Mucosa of gallbladder (tissue), 1 donor: Measurements from ENCODE around the gene SOX13. TPM values are rescaled to one million over a fixed set of nuclear protein-coding genes. Genes with fewer than 3 reads are reported as not detected.
"Not testable (repeated sequence)": the region's sequence is repeated elsewhere in the genome, so short reads cannot be mapped to it uniquely, and the experiment has no call there.

Experiments
- DNase-seq: peaks from one replicate; pipeline ENCODE4 v3.0.0-alpha.2; 2020; ENCODE audit warnings: low spot score
- total RNA-seq: library from RNA; stranded (reverse); gene quantifications from one replicate; pipeline ENCODE4 v1.2.1, GENCODE V29; 2021
- donor health status: DM: no; HTN: no; CAD: no.

Gene SOX13
- total RNA-seq: 76.3 TPM

- peak; percentile 86 for DNase-seq
Observed at GRCh38 chr1:204072931-204073836, at the start of gene SOX13. Gene SOX13, plus strand, starts transcription at chr1:204073115. Its CDS starts 39,801 bp downstream, at chr1:204112916.

DNA sequence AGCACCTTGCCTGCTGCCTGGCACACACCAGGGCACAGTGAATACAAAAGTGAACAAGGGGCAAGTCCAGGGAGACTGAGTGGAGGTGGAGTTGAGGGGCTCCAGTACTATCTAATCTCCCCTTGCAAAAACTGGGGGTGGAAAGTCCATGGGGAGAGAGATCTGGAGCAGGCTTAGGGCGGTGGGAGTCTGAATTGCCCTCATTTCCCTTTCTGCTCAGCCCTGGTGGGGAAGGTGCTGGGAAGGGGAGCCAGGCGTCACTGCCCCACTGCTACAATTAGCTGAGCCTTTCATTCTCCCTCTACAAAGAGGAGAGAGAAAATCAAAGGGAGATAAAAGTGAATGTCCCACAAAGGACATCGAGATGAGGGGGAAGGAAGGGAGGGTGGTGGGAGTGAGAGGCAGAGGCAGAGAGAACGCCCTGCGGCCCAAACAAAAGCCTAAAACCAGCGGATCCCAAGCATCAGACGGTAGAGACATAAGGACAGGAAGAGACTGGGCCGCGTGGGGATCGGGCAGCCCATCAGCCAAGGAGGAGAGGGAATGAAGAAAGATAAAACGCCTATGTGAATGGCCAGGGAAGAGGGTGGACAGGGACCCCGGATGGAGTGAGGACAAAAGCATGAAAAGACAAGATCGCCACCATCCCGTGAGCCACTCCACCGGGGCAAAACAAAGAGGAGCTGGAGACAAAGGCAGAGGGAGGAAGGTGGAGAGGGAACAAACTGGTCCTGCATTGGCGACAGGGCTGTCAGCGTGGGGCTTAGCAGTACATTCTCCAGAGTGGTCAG lies 46.8 kb upstream of the SOX13 start:
- no peak for DNase-seq

DNA sequence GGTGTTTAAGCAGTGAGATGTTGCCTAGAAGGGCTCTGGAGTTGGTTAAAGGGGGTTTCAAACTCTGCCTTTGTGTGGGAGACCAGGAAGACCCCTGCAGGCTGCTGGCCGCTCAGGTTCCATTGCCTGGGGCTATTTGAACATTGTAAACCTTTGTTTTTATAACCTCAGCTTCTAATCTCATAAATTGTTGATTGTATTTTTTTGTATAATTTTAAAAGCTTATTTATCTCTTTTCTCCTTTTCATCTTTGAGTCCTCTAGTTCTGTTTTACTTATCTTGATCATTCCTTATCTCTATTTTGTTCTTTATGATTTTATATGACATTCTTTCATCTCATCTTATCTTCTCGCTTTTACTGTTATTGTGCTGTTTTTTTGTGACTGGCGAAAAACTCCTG lies 45.5 kb upstream of the SOX13 start:
- no peak for DNase-seq

GRCh38 chr1:204029016-204029415 lies 43.9 kb upstream of the SOX13 start:
- DNase-seq: no peak

GRCh38 chr1:204031098-204031710 lies 41.7 kb upstream of the SOX13 start:
- no peak for DNase-seq

DNA sequence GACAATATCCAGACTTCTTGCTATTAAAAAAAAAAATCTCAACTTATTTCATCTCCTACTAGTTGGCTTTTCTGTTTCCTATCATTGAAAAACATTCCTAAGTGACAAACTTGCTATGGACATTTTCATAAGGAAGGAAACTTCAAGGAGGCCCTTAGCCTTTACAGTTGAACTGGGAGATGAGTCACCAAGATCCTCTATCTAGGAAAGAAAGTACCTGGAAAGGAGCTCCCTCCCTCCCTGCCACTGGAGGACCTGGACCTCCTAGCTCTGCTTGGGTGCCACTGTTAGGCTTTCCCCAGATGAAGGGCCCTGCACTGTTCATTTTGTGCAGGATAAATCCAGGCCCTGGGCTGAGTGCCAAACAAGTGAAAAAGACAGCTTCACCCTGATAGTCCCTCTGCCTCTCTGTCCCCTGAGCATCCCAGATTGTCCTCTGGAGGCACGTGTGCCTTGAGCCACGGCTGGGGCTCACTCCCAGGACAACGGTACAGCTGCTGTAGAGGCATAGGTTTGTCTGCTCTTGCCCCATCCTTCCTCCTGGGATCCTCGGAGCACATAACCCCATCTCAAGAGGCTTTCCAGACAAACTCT lies 40.2 kb upstream of the SOX13 start:
- DNase-seq: no peak

DNA sequence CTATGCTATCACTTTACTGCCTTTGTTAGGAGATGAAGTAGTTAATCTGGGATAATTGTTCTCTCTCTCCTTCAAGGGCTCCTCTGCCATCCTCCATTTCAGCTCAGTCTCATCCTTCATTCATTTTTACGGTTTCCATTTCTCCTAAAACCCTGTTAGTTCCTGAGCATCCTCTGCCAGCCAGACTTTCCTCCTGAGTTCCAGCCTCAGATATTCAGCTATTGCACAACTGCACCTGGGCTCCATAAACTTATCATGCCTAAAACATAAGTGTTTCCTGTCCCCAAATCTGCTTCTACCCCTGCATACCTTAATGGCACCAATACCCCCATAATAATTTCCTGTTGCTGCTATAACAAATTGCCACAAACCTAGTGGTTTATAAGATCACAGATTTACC lies 39.6 kb upstream of the SOX13 start:
- DNase-seq: no peak

GRCh38 chr1:204036882-204037655 lies 35.8 kb upstream of the SOX13 start:
- no peak for DNase-seq

- DNase-seq: peak; percentile 43
Observed at GRCh38 chr1:204041232-204041767, 31.6 kb upstream of the SOX13 start.

DNA sequence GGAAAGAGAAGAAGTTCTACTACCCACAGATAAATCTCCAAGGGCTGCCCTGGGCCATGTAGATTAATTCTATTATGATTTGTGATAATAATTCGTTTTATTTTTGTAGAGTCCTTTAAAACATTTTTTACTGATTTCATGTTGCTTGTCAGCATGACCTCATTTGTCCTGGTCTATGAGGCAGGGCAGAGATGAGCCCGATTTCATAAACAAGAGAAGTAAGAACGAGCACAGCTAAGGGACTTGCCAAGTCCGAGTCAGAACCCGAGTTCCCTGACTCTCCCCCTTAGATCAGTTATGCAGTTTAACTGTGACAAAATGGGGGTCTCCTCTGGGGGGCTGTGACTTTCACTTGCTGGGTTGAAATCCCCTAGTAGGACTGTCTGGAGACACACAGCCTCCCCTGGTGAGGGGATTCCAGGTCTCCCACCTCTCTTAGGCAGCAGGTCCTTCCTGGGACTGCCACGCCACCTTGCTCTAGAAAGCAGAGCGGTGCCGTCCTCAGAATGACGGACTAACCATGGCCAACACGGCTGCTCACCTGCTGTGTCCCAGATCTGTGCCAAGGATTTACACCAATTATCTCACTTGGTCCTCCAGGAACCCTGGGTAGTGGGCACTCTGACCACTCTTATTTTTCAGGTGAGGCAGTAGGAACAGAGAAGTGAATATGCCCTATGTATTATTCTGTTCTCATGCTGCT lies 31.0 kb upstream of the SOX13 start:
- DNase-seq: no peak

GRCh38 chr1:204042516-204042915 lies 30.4 kb upstream of the SOX13 start:
- DNase-seq: no peak

DNA sequence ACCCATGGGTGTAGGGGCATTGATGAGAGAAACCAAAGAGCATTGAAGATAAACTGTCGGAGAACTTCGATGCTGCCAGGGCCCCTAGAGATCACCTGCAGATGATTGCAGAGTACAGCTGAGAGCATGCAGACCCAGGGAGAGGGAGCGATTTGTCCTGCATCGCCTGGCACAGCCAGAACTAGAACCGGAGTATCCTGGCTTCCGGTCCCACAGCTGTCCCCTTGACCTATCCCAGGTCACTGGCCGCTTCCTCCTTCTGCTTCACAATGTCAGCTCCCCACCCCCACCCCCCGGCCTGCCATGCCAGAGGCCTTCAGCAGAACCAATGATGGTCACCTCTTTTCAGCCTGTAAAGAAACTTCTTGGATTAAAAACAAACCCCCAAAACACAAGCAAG lies 29.2 kb upstream of the SOX13 start:
- DNase-seq: no peak

- no peak for DNase-seq
Observed at GRCh38 chr1:204044448-204044847, 28.5 kb upstream of the SOX13 start.

GRCh38 chr1:204045430-204045829 lies 27.5 kb upstream of the SOX13 start:
- DNase-seq: no peak

GRCh38 chr1:204046346-204046745 lies 26.6 kb upstream of the SOX13 start:
- DNase-seq: no peak

- DNase-seq: not testable (repeated sequence)
Observed at GRCh38 chr1:204048796-204049195, 24.1 kb upstream of the SOX13 start.

DNA sequence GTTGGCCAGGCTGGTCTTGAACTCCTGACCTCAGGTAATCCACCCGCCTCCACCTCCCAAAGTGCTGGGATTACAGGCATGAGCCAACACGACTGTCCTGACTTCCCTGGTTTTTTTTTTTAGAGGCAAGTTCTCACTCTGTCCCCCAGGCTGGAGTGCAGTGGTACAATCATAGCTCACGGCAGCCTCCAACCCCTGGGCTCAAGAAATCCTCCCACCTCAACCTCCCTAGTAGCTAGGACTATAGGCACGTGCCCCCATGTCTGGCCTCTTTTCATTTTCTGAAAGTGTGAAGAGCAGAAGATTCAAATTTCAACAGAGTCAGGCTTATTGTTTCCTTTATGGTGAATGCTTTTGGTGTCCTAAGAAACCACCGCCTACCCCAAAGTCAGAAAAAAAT lies 21.7 kb upstream of the SOX13 start:
- no peak for DNase-seq

DNA sequence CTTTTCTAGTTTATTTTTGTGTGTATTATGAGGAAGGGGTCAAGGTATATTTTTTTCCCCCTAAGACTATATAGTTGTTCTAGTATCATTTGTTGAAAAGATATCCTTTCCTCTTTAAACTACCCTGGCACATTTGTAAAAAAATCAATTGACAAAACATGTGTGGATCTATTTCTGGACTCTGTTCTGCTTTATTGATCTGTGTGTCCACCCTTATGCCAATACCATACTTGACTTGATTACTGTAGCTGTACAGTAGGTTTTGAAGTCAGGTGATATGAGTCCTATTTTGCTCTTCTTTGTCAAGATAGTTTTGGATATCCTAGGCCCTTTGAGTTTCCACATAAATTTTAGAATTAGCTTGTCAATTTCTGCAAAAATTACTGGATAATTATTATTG lies 21.2 kb upstream of the SOX13 start:
- no peak for DNase-seq

DNA sequence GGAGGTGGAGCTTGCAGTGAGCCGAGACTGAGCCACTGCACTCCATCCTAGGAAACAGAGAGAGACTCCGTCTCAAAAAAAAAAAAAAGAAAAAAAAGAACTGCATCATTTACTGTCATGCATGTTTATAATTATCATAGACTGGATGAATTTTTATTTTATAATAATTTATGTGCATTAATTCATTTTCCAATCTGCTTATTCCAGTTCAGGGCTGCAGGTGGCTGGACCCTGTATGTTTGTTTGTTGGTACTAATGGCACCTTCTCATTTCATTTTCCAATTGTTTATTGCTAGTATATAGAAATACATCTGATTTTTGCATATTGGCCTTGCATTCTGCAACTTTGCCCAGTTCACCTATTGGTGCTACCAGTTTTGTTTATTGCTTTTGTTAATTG lies 19.0 kb upstream of the SOX13 start:
- DNase-seq: no peak

- no peak for DNase-seq
Observed at GRCh38 chr1:204059970-204060369, 12.9 kb upstream of the SOX13 start.
